ENCODE results near the gene MRPL28. TPM values are rescaled to one million over a fixed set of nuclear protein-coding genes. Genes with fewer than 3 reads are reported as not detected.

MRPL28 gene
- 119 to 135 TPM (median 129 TPM) in 5 replicates for total RNA-seq (2022; extraction: Qiagen RNA extraction; ENCODE audit: low read depth)

DNA sequence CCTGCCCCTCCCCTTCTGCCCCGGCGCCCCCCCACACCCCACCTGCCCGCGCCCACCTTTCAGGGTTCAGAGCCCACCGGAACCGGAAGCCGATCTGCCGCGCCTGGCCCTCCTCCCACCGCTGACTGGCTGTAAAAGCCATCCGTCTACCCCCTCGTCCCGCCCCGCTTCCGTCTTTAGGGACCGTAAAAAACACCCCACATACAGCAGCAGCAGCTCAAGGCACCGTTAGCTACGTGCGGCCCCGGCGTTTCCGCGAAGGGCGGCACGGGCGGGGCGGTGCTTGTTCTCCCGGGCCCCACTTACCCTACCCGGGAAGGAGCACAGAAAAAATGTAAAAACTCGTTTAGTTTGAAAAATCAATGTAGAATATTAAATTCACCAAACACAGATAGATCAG is at the start of gene MRPL28:
MRPL28 (minus strand) TSS at position 96 of the 400 bp plus-strand sequence. CDS start 320 bp downstream, outside the sequence.

DNA sequence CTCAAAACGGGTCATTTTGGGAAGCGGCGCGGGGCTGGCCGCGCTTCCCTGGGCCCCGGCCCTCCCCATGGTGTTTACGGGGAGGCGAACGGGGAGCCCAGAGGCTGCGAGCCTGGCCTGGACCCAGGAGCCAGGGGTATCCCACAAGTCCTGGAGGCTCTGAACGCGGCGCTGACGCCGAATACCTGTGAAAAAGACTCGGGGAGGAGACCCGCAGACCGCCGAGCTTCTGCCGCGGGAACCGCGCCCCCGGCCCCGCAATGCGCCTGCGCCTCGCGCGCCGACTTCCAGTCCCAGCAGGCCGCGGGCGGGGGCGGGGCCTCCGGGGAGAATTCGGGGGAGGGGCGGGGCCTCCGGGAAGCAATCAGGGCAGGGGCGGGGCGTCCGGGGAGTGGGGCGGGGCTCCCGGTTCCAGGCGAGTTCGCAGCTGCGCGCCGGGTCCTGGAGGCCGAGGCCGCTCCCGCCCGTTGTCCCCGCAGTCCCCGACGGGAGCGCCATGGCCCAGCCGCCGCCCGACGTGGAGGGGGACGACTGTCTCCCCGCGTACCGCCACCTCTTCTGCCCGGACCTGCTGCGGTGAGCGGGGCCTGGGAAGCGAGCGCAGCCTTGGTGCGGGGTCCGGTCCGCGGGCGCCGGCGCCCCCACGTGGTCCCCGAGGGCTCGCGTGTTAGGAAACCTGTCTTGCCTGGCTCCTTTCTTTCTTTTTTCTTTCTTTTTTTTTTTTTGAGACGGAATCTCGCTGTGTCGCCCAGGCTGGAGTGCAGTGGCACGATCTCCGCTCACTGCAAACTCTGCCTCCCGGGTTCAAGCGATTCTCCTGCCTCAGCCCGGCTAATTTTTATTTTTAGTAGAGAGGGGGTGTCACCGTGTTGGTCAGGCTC is 31.4 kb upstream of the MRPL28 start, which contains the start of gene DECR2:
DECR2 (plus strand) TSS at position 418 of the 881 bp plus-strand sequence; CDS start at position 497, 79 bp downstream.

DNA sequence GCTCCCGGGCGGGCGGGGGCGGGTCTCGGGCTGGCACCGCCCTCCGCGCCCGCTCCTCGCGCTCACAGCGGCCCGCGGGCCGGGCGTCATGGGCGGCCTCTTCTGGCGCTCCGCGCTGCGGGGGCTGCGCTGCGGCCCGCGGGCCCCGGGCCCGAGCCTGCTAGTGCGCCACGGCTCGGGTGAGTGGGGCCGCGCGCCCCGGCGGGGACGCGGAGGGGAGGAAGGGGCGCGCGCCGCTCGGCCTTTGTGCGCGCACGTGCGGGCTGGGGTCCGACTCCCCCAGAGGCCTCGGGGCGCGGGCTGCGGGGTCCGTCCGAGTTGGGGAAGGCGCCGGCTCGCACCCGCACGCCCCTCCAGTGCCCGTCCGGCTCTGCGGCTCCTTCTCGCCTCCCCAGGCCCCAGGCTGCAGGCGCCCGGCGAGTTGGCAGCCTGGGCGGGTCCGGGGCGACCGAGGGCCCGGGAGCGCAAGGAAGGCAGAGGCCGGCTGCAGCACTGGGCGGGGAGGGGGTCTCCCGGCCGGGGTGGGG is 26.9 kb upstream of the MRPL28 start, which contains the start of gene NME4:
NME4 (plus strand) TSS at position 65 of the 527 bp plus-strand sequence; CDS start at position 89, 24 bp downstream.

DNA sequence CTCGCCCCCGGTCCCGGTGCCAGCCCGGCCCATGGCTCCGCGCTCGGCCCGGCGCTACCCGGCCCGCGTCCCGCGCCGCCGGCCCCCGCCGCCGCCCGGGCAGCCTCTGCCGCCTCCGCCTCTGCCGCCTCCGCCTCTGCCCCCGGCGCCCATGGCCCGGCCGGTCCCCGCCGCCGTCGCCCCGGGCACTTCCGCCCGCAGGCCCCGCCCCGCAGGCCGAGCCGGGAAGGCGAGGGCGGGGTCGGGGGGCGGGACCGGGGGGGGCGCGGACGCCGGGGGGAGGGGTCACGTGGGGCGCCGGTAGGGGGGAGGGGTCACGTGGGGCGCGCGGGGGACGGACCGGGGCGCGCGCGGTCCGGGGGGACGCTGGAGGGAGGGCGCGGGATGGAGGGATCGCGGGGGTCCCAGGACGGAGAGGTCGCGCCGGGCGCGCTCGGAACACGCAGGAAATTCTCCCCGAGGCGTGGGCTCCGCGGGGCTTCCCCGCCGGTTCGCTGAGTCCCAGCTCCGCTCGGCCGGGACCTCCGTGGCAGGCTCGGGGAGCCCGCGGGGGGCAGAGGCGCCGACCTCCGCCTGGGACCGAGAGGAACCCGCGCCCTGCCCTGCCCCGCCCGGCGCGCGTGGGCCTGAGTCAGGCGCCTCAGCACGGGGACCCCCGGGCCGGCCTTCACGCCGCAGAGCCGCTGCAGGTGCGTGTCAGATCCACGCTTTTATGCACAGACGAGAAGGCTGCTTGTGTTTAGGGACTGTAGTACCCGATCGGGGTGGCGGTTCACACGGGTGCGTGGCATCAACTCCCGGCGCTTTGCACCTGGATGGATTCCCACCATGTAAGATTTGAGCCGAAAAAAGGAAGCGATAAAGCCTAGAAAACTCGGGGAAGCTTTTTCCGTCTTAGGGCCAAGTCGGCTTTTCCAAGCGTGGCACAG is 11.7 kb upstream of the MRPL28 start, which contains the start of gene PGAP6:
PGAP6 (minus strand) TSS at position 190 of the 929 bp plus-strand sequence; CDS start at position 33, 157 bp downstream.

DNA sequence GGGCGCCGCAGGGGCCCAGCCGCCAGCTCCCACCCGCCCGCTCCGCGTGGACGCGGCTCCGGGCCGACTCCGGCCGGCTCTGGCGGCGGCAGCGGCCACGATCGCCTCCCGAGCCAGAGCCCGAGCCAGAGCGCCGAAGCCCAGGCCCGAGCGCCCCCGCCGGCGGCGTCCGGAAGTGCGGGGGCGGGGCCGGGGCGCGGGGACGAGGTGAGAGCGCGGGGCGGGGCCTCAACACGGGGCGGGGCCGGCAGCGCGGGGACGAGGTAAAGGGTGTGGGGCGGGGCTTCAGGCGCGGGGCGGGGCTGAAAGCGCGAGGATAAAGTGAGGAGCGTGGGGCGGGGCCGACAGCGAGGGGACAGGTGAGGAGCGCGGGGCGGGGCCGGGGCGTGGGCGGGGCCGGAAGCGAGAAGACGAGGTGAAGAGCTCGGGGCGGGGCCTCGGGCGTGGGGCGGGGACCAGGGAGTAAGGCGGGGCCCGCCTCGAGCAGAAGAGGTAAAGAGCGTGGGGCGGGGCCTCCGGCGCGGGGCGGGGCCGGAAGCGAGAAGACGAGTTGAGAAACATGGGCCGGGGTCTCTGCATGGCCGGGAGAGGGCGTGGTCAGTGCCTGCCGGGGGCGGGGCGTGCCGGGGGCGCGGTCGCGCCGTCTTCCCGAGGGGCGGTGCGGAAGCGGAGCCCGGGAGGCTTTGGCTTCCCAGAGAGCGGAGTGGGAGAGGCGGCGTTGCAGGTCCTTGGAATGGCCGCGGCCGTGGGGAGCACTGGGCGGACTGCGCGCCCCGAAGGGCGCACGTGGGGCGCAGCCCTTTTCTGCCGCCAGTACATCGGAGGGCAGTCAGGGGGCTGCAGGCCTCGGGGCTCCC is 17.6 kb downstream of the MRPL28 start, which contains the start of gene AXIN1:
AXIN1 (minus strand) TSS at position 177 of the 857 bp plus-strand sequence. CDS start 5,698 bp downstream, outside the sequence.

Other genes starting within 250 kb of the MRPL28 start
- 21.2 to 30.4 TPM (median 27.7 TPM) in 5 replicates for gene NPRL3, start 231.9 kb downstream of the MRPL28 start, total RNA-seq (2022; extraction: Qiagen RNA extraction; ENCODE audit: low read depth)
- 0.14 TPM in 1 of 5 replicates, not detected in the others for gene HBZ, start 217.9 kb downstream of the MRPL28 start, total RNA-seq (2022; extraction: Qiagen RNA extraction; ENCODE audit: low read depth)
- not detected in 5 replicates for gene HBM, start 204.6 kb downstream of the MRPL28 start, total RNA-seq (2022; extraction: Qiagen RNA extraction; ENCODE audit: low read depth)
- 0.55 to 0.80 TPM (median 0.57 TPM) in 3 of 5 replicates, not detected in the others for gene HBA2, start 197.7 kb downstream of the MRPL28 start, total RNA-seq (2022; extraction: Qiagen RNA extraction; ENCODE audit: low read depth)
- gene HBA1, start 193.9 kb downstream of the MRPL28 start, total RNA-seq (2022; extraction: Qiagen RNA extraction; ENCODE audit: low read depth), result 0.55 to 1.8 TPM (median 1.1 TPM) in 4 of 5 replicates, not detected in the other
- gene HBQ1, start 190.1 kb downstream of the MRPL28 start, total RNA-seq (2022; extraction: Qiagen RNA extraction; ENCODE audit: low read depth), result 6.1 to 7.9 TPM (median 6.9 TPM) in 5 replicates
- gene LUC7L, start 141.1 kb downstream of the MRPL28 start, total RNA-seq (2022; extraction: Qiagen RNA extraction; ENCODE audit: low read depth), result 42.5 to 51.2 TPM (median 50.0 TPM) in 5 replicates
- 40.5 to 52.4 TPM (median 48.2 TPM) in 5 replicates for gene FAM234A, start 135.7 kb downstream of the MRPL28 start, total RNA-seq (2022; extraction: Qiagen RNA extraction; ENCODE audit: low read depth)
- 2.7 to 5.9 TPM (median 4.2 TPM) in 5 replicates for gene RGS11, start 94.6 kb downstream of the MRPL28 start, total RNA-seq (2022; extraction: Qiagen RNA extraction; ENCODE audit: low read depth)
- 1.8 to 3.6 TPM (median 2.5 TPM) in 5 replicates for gene ARHGDIG, start 89.9 kb downstream of the MRPL28 start, total RNA-seq (2022; extraction: Qiagen RNA extraction; ENCODE audit: low read depth)
- 0.13 to 0.64 TPM (median 0.31 TPM) in 4 of 5 replicates, not detected in the other for gene PDIA2, start 87.4 kb downstream of the MRPL28 start, total RNA-seq (2022; extraction: Qiagen RNA extraction; ENCODE audit: low read depth)
- 30.0 to 37.7 TPM (median 35.5 TPM) in 5 replicates for gene AXIN1, start 17.8 kb downstream of the MRPL28 start, total RNA-seq (2022; extraction: Qiagen RNA extraction; ENCODE audit: low read depth)
- 27.5 to 40.7 TPM (median 35.0 TPM) in 5 replicates for gene PGAP6, start 11.4 kb upstream of the MRPL28 start, total RNA-seq (2022; extraction: Qiagen RNA extraction; ENCODE audit: low read depth)
- 286 to 471 TPM (median 425 TPM) in 5 replicates for gene NME4, start 26.7 kb upstream of the MRPL28 start, total RNA-seq (2022; extraction: Qiagen RNA extraction; ENCODE audit: low read depth)
- 18.8 to 30.2 TPM (median 25.3 TPM) in 5 replicates for gene DECR2, start 31.3 kb upstream of the MRPL28 start, total RNA-seq (2022; extraction: Qiagen RNA extraction; ENCODE audit: low read depth)
- 16.4 to 22.4 TPM (median 18.8 TPM) in 5 replicates for gene RAB11FIP3, start 55.1 kb upstream of the MRPL28 start, total RNA-seq (2022; extraction: Qiagen RNA extraction; ENCODE audit: low read depth)
- gene CAPN15, start 157.2 kb upstream of the MRPL28 start, total RNA-seq (2022; extraction: Qiagen RNA extraction; ENCODE audit: low read depth), result 41.1 to 84.0 TPM (median 73.2 TPM) in 5 replicates
- gene PRR35, start 189.9 kb upstream of the MRPL28 start, total RNA-seq (2022; extraction: Qiagen RNA extraction; ENCODE audit: low read depth), result 0.06 to 0.18 TPM (median 0.13 TPM) in 5 replicates
- gene NHLRC4, start 196.5 kb upstream of the MRPL28 start, total RNA-seq (2022; extraction: Qiagen RNA extraction; ENCODE audit: low read depth), result 0.11 to 0.39 TPM (median 0.21 TPM) in 5 replicates
- gene PIGQ, start 199.4 kb upstream of the MRPL28 start, total RNA-seq (2022; extraction: Qiagen RNA extraction; ENCODE audit: low read depth), result 25.3 to 44.0 TPM (median 34.0 TPM) in 5 replicates
- gene RAB40C, start 219.5 kb upstream of the MRPL28 start, total RNA-seq (2022; extraction: Qiagen RNA extraction; ENCODE audit: low read depth), result 10.7 to 19.4 TPM (median 17.7 TPM) in 5 replicates

All from A549 treated with RU486 at 1 μM for 4 hours (cell line).